RWPE2 (cell line): ENCODE results near the gene TDRD1.

Experiments used
- ATAC-seq: fragments of 200-7000 bp; cut with Tn5 transposase; 3 replicates; pipeline ENCODE4 v1.9.1; 2021; ENCODE audit warnings: low read depth
- DNase-seq: peaks from one replicate; pipeline ENCODE4 v3.0.0-alpha.2; 2020; ENCODE audit warnings: low spot score
- H3K27ac ChIP-seq: fragments of 450-650 bp; 2 replicates; pipeline ENCODE4 v1.5.1; 2017; ENCODE audit warnings: mild to moderate bottlenecking; ENCODE audit not compliant: poor library complexity, severe bottlenecking
- H3K27me3 ChIP-seq: fragments of 250-450 bp; sonication (Bioruptor Pico); 2 replicates; pipeline ENCODE4 v1.5.1; 2021; ENCODE audit warnings: mild to moderate bottlenecking, moderate library complexity; ENCODE audit not compliant: insufficient read depth, poor library complexity, severe bottlenecking
- H3K36me3 ChIP-seq: fragments of 250-450 bp; sonication (Bioruptor Pico); 2 replicates; pipeline ENCODE4 v1.5.1; 2020; ENCODE audit warnings: low read depth, mild to moderate bottlenecking, moderate library complexity
- H3K4me1 ChIP-seq: fragments of 250-450 bp; sonication (Bioruptor Pico); 2 replicates; pipeline ENCODE4 v1.5.1; 2021; ENCODE audit warnings: mild to moderate bottlenecking, moderate library complexity; ENCODE audit not compliant: insufficient read depth, poor library complexity, severe bottlenecking
- H3K4me3 ChIP-seq: fragments of 250-450 bp; sonication (Bioruptor Pico); 2 replicates; pipeline ENCODE4 v1.5.1; 2021; ENCODE audit warnings: mild to moderate bottlenecking, moderate library complexity; ENCODE audit not compliant: severe bottlenecking
- H3K9me3 ChIP-seq: fragments of 250-450 bp; sonication (Bioruptor Pico); 2 replicates; pipeline ENCODE4 v1.5.1; 2021; ENCODE audit warnings: mild to moderate bottlenecking, moderate library complexity; ENCODE audit not compliant: severe bottlenecking
- TF ChIP-seq, protein P1 (sequence below): fragments of 450-650 bp; IDR thresholded peaks from one replicate; pipeline ENCODE4 v1.5.1; 2017; ENCODE audit warnings: mild to moderate bottlenecking, moderate library complexity; ENCODE audit not compliant: poor library complexity, severe bottlenecking

Gene TDRD1

DNA sequence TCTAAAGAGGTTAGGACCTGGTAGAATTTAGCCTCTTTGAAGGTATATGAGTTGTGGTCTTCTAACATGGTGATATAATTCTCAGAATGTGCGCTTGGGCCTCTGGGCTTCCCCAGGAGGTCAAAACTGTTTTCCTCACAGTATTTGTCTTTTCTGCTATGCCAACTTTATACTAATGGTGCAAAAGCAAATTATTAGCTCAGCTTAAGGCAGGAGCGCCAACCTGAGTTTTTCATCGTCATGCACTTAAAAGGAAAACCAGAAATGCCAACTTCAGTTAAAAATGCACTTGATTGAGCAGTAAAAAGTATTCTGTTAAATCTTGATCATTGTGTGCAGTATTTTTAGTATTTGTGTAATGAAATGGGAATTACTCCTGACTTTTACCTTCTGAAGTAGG, 9.7 kb downstream of the TDRD1 start:
- TF ChIP-seq, protein P1, sequence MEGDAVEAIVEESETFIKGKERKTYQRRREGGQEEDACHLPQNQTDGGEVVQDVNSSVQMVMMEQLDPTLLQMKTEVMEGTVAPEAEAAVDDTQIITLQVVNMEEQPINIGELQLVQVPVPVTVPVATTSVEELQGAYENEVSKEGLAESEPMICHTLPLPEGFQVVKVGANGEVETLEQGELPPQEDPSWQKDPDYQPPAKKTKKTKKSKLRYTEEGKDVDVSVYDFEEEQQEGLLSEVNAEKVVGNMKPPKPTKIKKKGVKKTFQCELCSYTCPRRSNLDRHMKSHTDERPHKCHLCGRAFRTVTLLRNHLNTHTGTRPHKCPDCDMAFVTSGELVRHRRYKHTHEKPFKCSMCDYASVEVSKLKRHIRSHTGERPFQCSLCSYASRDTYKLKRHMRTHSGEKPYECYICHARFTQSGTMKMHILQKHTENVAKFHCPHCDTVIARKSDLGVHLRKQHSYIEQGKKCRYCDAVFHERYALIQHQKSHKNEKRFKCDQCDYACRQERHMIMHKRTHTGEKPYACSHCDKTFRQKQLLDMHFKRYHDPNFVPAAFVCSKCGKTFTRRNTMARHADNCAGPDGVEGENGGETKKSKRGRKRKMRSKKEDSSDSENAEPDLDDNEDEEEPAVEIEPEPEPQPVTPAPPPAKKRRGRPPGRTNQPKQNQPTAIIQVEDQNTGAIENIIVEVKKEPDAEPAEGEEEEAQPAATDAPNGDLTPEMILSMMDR = no peak
- DNase-seq (no peak), ATAC-seq (no peak)
- Histone ChIP-seq H3K9me3 (no peaks in the 10 kb centered on the region), H3K27me3 (no peaks in the 10 kb centered on the region), H3K4me1 (no peaks in the 10 kb centered on the region), H3K4me3 (no peak overlapping the region), H3K36me3 (no peaks in the 10 kb centered on the region), H3K27ac (no peak overlapping the region)

DNA sequence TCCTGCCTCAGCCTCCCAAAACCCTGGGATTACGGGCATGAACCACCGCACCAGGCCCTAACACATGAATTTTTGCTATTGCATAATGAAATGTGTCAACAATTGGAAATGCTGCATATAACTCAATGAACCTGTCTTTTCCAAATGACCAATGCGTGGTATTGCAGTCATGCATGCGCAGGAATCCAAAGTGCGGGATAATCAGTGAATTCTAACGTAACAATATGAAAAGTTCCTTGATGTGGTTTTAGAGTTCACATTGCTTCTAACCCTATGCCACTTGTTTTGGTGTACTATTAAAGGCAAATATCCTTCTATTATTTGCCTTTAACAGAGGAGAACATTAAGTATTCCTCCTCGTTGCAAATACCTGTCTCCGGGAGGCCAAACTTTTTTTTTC, 10.5 kb downstream of the TDRD1 start:
- no peaks in the 10 kb centered on the region for H3K36me3 ChIP-seq
- no peaks in the 10 kb centered on the region for H3K9me3 ChIP-seq
- H3K4me1 ChIP-seq = no peaks in the 10 kb centered on the region
- TF ChIP-seq, protein P1 = no peak
- no peak for DNase-seq
- no peak for ATAC-seq
- no peak overlapping the region for H3K4me3 ChIP-seq
- no peaks in the 10 kb centered on the region for H3K27me3 ChIP-seq
- no peak overlapping the region for H3K27ac ChIP-seq

DNA sequence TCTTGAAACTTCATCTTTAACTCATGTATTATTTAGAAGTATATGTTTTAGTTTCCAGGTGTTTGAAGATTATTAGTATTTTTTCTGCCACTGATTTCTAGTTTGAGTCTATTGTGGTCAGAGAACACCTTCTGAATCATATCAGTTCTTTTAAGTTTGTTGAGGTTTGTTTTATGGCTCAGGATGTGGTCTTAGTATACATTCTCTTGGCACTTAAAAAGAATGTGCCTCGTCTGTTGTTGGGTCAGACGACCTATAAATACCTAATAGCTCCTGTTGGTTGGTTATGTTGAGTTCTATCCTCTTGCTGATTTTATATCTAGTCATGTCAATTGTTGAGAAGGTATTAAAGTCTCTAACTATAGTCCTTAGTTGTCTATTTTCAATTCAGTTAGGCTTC, 15.9 kb downstream of the TDRD1 start:
- H3K27me3 ChIP-seq = no peaks in the 10 kb centered on the region
- no peak for DNase-seq
- TF ChIP-seq, protein P1 = no peak
- H3K36me3 ChIP-seq = no peaks in the 10 kb centered on the region
- ATAC-seq = peak; percentile 79
- H3K4me3 ChIP-seq = no peak overlapping the region
- H3K9me3 ChIP-seq = no peaks in the 10 kb centered on the region
- no peak overlapping the region for H3K27ac ChIP-seq
- H3K4me1 ChIP-seq = peaks cover 5% of the 10 kb centered on the region

- DNase-seq = no peak
- Histone ChIP-seq H3K36me3 (no peaks in the 10 kb centered on the region), H3K27me3 (no peaks in the 10 kb centered on the region), H3K4me1 (peaks cover 5% of the 10 kb centered on the region), H3K4me3 (no peak overlapping the region), H3K27ac (no peak overlapping the region), H3K9me3 (no peaks in the 10 kb centered on the region)
- ATAC-seq = no peak
- TF ChIP-seq, protein P1 = no peak
Measured at GRCh38 chr10:114199239-114199638, 20.1 kb downstream of the TDRD1 start.

- Histone ChIP-seq H3K27me3 (no peaks in the 10 kb centered on the region), H3K36me3 (no peaks in the 10 kb centered on the region), H3K9me3 (no peaks in the 10 kb centered on the region), H3K4me1 (no peaks in the 10 kb centered on the region), H3K4me3 (no peak overlapping the region), H3K27ac (no peak overlapping the region)
- TF ChIP-seq, protein P1 = no peak
- DNase-seq (no peak), ATAC-seq (no peak)
Measured at GRCh38 chr10:114202812-114203211, 23.7 kb downstream of the TDRD1 start.
